Upper lobe of left lung (tissue), 6 donors: ENCODE results near the gene TMBIM6. TPM values are rescaled to one million over a fixed set of nuclear protein-coding genes. Genes with fewer than 3 reads are reported as not detected.

ENCODE experiments used
- ATAC-seq, 2 donors: fragments of 200-7000 bp; cut with Tn5 transposase; one replicate each; pipeline ENCODE4 v1.9.1; 2022; ENCODE audit warnings: mild to moderate bottlenecking in 2 of 2, moderate library complexity in 2 of 2; ENCODE audit not compliant: low FRiP score in 2 of 2
- DNase-seq, 2 donors: peaks; one replicate each; pipeline ENCODE4 v3.0.0-alpha.2; 2019 to 2020
- H3K27ac ChIP-seq, 4 donors: fragments of 200-600 bp; sonication (generic); one replicate each; pipeline ENCODE4 v1.5.1; 2016 to 2019
- H3K27me3 ChIP-seq, 4 donors: fragments of 200-600 bp; sonication (generic); one replicate each; pipeline ENCODE4 v1.5.1; 2017 to 2019
- H3K36me3 ChIP-seq, 4 donors: fragments of 200-600 bp; sonication (generic); one replicate each; pipeline ENCODE4 v1.5.1; 2016 to 2019
- H3K4me1 ChIP-seq, 4 donors: fragments of 200-600 bp; sonication (generic); one replicate each; pipeline ENCODE4 v1.5.1; 2018 to 2019
- H3K4me3 ChIP-seq, 4 donors: fragments of 200-600 bp; sonication (generic); one replicate each; pipeline ENCODE4 v1.5.1; 2017 to 2019; ENCODE audit warnings: mild to moderate bottlenecking in 2 of 4, moderate library complexity in 1 of 4
- H3K9me3 ChIP-seq, 4 donors: fragments of 200-600 bp; sonication (generic); one replicate each; pipeline ENCODE4 v1.5.1; 2018 to 2019
- CTCF ChIP-seq, 6 experiments: fragments of 450-650 bp in 4 of 6; fragments of 200-600 bp in 2 of 6; sonication (generic) in 2 of 6; IDR thresholded peaks; one replicate each; pipeline ENCODE4 v1.5.1; 2016 to 2019; ENCODE audit warnings: antibody characterized with exemption in 6 of 6
- EP300 ChIP-seq, 4 donors: sonication (generic); formaldehyde crosslinking; IDR thresholded peaks; one replicate each; pipeline ENCODE4 v1.5.1; 2017; ENCODE audit warnings: antibody characterized with exemption in 4 of 4, control low read depth in 2 of 4
- POLR2A ChIP-seq, 4 donors: fragments of 450-650 bp; IDR thresholded peaks; one replicate each; pipeline ENCODE4 v1.5.1; 2016 to 2017; ENCODE audit warnings: antibody characterized with exemption in 4 of 4, mild to moderate bottlenecking in 2 of 4
- POLR2AphosphoS5 ChIP-seq, 2 donors: sonication (generic); formaldehyde crosslinking; IDR thresholded peaks; one replicate each; pipeline ENCODE4 v1.5.1; 2017; ENCODE audit warnings: antibody characterized with exemption in 2 of 2
- WGBS, 2 donors: methylation state at CpG; one replicate each; pipeline ENCODE4 v1.1.5; 2017 to 2018; 5-methylcytosine and 5-hydroxymethylcytosine counted together
- total RNA-seq, 6 donors: library from RNA; depleted of rRNA in 4 of 6; stranded (reverse); fragments of >200 nt in 4 of 6; gene quantifications; one replicate each; pipeline versions ENCODE4 v1.1.0 to v1.2.1, GENCODE V29; 2016 to 2021
- donor health status: DM: no; HTN: no; CAD: no; lungs with moderate emphysema.
- donor health status: DM: no; HTN: yes; CAD: no; lungs with severe emphysema.

TMBIM6 gene
- total RNA-seq, 6 donors from 2014 or later: 185 to 831 (median 594) TPM

DNA sequence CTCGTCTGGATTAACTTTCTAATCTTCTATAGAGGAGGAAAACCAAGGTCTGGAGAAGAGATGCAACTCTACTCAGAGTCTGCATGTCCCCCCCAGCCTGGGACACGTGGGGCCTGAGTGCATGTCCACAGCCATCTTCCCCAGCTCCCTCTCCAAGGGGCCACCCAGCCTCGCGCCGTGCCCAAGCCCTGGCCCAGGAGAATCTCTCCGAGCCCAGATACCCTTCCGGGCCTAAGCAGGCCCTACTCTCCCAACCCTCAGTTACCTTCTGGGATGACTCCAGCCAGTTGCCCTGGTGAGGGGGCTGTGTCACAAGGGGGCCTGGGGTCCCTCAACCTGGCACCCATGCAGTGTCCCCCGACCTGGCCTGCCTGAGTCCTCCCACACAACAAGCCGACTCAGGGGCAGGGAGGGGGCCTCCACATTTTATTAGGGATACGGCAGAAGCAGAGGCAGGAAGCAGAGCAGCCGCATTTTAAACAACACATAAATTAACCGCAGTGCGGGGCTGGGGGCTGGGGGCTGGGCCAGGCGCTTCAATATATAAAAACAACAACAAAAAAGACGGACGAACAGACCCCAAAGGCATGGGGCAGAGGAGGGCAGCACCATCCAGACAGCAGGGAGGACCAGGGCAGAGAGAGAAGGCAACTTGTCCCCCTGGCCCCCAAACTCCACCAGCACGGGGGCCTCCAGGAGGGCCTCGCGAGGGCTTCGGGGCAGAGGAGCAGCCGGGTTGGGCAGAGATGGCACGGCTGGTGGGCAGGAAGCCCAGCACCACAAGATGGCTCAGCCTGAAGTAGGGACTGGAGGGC, 49.6 kb downstream of the TMBIM6 start:
- TF ChIP-seq POLR2A (IDR thresholded peaks at IDR 0.05): no peak
- no peak for TF ChIP-seq CTCF (IDR thresholded peaks at IDR 0.05)
- TF ChIP-seq POLR2AphosphoS5 (IDR thresholded peaks at IDR 0.05): no peak
- no peak for TF ChIP-seq EP300 (IDR thresholded peaks at IDR 0.05)
- H3K27me3 ChIP-seq: no peaks in the 10 kb centered on the region
- DNase-seq (peak in 1 of 2 donors; percentile 54), ATAC-seq (no peak)
- no peak overlapping the region for H3K4me3 ChIP-seq
- no peaks in the 10 kb centered on the region for H3K4me1 ChIP-seq
- H3K27ac ChIP-seq: no peak overlapping the region
- H3K36me3 ChIP-seq: peaks cover 0 to 40% (median 24%) of the 10 kb centered on the region in 4 donors
- H3K9me3 ChIP-seq: no peaks in the 10 kb centered on the region
- 75 to 87% methylated on average over 19 to 21 of the region's 22 CpGs for WGBS, 2 donors

- Histone ChIP-seq H3K27ac (no peak overlapping the region), H3K27me3 (no peaks in the 10 kb centered on the region), H3K9me3 (no peaks in the 10 kb centered on the region), H3K4me3 (no peak overlapping the region), H3K36me3 (peaks cover 0 to 47% (median 31%) of the 10 kb centered on the region in 4 donors), H3K4me1 (no peaks in the 10 kb centered on the region)
- no peak for ATAC-seq
- DNase-seq: peak in 1 of 2 donors; percentile 80
- 89 to 94% methylated on average over 17 to 21 of the region's 23 CpGs for WGBS, 2 donors
- no peak for TF ChIP-seq POLR2A (IDR thresholded peaks at IDR 0.05)
- TF ChIP-seq POLR2AphosphoS5 (IDR thresholded peaks at IDR 0.05): no peak
- no peak for TF ChIP-seq EP300 (IDR thresholded peaks at IDR 0.05)
- no peak for TF ChIP-seq CTCF (IDR thresholded peaks at IDR 0.05)
Measured at GRCh38 chr12:49791700-49792099, 50.3 kb downstream of the TMBIM6 start.

DNA sequence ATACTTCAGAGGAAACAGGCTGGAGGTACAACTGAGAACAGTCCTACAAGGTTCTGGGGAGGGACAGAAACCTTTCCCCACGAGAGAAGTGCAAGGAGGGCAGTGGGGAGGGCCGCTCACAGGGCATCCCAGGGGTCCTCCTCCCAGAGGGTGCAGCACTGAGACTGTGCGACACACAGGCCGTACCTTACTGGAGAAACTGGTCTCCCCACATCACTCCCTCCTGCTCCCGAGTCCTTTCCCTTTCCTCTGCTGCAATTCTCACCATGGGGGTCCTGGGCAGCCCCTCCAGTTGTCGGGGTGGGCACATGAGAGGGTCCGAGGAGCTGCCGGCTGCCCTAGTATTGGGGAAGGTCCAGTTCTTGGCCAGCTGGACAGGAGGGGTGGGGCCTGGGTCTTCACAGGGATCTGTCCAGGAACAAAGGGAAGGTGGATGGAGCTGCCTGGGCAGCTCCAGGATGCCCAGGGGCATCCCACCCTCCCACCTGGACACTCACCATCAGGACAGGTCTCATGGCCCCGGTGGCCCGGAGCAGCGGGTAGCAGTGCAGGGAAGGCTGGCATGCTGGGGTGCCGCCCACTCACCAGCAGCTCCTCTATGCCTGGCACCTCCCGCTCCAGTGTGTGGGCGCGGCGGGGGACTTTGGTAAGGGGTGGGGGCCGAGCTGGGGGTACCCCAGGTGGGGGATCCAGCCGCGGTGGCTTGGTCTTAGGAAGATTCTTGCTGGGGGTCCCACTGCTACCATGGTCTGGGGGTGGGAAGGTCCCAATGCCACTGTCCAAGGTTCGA, 51.0 kb downstream of the TMBIM6 start:
- no peaks in the 10 kb centered on the region for H3K9me3 ChIP-seq
- ATAC-seq (no peak), DNase-seq (peak in 1 of 2 donors; percentile 56)
- 91 to 96% methylated on average over 7 to 20 of the region's 20 CpGs for WGBS, 2 donors
- H3K4me3 ChIP-seq: no peak overlapping the region
- H3K27me3 ChIP-seq: no peaks in the 10 kb centered on the region
- no peaks in the 10 kb centered on the region for H3K4me1 ChIP-seq
- no peak overlapping the region for H3K27ac ChIP-seq
- TF ChIP-seq POLR2A (IDR thresholded peaks at IDR 0.05) (no peak), EP300 (IDR thresholded peaks at IDR 0.05) (no peak), CTCF (IDR thresholded peaks at IDR 0.05) (no peak), POLR2AphosphoS5 (IDR thresholded peaks at IDR 0.05) (no peak)
- peaks cover 0 to 54% (median 38%) of the 10 kb centered on the region in 4 donors for H3K36me3 ChIP-seq

DNA sequence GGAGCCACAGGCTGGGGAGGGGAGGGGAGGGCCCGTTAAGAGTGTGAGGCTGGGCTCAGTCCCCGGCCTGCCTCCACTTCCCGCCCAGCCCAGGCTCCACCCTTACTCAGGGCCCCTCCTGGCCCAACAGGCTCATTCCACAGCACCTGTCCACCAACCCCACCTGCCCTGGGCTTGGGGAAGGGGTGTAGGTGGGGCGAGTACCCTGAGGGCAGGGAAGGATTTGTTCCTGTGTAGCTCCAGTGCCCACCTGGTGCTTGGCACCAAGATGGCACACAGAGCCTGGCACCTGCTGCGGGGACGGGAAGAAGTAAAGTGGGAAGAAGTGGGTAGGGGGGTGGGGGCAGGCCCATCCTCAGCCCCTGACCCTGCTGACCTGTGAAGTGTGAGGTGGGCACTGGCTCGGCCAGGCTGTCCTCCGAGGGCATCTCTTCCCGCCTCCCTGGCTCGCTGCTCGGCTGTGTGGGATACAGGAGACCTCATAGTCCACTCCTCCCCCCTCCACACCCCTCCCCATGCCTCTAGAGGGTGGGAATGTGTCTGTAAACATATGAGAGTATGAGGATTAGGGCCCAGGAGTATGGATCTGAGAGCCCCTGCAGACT, 51.7 kb downstream of the TMBIM6 start:
- Histone ChIP-seq H3K27me3 (no peaks in the 10 kb centered on the region), H3K4me1 (no peaks in the 10 kb centered on the region), H3K9me3 (no peaks in the 10 kb centered on the region), H3K36me3 (peaks cover 0 to 61% (median 44%) of the 10 kb centered on the region in 4 donors), H3K27ac (no peak overlapping the region), H3K4me3 (no peak overlapping the region)
- ATAC-seq: no peak
- WGBS, 2 donors: 76 to 85% methylated on average over 3 to 11 of the region's 11 CpGs
- peak in 1 of 2 donors; percentile 46 for DNase-seq
- TF ChIP-seq CTCF (IDR thresholded peaks at IDR 0.05): no peak
